Measurements from ENCODE around the gene GFY.

GFY gene, protein sequence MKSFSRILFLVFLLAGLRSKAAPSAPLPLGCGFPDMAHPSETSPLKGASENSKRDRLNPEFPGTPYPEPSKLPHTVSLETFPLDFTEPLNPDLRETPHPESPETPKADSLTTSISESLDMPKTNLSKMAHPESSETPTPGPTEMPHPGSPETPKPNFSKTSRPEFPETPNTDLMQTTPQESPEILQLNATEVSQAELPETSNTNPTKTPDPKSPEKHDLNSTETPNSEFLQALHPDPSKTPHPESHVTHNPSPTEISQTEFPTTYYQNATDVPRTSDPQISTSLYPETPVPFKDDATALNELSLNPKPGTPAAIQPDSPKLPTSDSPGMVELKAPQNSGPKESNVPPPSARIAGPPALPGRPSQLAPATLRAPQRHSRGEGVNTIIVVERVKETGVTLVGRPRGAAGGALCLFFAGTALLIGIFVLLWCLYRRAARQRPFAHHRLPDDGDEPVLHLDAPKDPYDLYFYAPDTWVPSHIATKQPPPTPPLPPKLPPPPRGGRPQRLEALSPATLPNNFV

DNA sequence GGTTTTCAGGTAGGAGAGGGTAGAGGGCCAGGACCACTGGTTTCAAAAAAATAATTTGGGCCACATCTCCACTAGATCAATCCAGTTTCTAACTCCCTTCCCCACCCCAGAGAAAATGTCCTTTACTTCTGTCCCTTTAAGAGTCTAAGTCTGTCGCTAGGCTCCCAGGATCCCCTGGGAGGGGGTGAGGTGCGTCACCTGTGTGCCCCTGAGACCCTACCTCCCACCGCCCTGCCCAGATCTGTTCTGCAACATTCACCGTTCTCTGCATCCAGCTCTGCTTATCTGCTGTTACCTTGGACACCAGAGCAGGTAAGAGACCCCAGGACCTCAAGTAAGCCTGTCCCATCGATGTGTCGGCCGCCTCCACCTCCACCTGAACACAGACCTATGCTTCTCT lies at the start of gene GFY:
GFY (plus strand) TSS at position 211 of the 400 bp plus-strand sequence. CDS start 1,043 bp downstream, outside the sequence.
- DNase-seq = no peak

DNA sequence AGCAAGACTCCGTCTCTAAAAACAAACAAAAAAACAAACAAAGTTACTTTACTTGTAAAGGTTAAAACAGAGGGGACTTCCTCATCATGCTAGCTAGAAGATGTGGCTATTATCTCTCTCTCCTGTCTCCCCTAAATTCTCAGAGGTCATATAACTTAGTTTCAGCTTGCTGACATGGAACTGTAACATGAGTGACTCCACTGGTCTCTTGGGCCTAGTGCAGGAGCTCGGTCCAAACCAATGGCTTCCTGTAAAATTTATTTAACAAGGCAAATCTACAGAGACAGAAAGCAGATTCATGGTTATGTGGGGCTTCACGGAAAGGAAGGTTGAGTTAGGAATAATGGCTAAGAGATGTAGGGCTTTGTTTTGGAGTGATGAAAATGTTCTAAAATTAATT lies 46.7 kb upstream of the GFY start:
- DNase-seq = no peak

DNA sequence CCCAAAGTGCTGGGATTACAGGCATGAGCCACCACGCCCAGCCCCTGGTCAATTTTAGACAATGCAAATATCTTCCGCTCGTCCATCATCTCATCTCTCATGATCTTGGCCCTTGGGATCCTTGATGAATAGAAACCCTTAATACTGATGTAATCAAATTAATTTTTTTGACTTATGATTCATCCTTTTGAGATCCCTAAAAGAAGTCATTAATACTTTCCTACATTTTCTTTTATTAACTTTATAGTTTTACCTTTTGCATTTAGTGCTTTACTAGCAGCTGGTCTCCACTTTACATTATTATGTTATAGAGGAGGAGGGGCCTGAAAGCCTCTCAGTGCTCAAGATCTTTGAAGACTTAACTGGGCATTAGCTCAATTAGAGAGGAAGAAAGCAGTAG lies 44.8 kb upstream of the GFY start:
- DNase-seq = no peak

DNA sequence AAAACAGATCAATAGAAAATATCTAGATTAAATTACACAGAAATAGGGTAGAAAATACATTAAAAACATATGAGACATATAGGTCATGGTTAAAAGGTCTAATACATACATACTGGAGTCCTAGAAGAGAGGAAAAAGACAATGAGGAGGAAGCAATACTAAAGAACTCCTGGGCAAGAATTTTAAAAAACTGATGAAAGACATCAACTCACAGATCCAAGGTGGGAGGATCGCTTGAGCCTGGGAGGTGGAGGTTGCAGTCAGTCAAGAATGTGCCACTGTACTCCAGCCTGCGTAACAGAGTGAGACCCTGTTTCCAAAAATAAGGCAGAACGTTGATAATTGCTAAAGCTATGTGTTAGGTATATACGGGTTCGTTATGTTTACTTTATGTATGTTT lies 42.5 kb upstream of the GFY start:
- no peak for DNase-seq

DNA sequence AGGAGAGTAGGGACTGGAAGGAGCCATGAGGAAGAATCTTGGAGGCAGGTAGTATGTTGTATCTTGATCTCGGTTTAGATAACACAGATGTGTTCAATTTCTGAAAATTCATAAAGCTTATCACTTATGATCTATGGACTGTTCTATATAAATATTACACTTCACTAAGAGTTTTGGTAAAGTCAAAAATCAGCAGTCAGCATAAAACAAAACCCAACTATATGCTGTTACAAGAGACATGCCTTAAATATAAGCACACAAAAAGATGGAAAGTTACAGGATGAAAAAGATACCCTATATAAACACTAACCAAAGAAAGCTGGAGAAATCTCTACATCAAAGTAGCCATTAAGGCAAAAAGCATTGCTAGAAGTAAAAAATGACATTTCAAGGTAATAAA lies 41.6 kb upstream of the GFY start:
- DNase-seq = no peak

DNA sequence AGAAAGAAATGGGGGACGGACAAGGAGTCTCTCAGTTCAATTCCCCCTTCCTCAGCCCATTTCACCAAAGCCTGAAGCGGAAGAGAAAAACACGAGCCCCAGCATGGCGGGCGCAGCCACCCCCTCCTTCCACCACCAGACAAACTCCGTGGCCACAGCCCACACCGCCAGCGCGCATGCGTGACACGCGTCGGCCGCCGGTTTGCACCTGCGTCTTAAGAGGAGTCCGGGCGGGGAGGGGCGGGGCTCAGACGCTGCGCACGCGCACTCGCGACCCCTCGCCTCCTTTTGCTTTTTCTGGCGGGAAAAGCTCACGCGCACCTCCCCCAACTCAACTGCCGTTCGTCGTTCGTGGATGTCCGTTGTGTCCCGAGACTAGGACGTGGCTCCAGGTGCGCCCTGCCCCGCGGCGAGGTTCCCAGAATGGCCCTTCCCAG lies 37.2 kb upstream of the GFY start, which contains the start of gene KASH5:
KASH5 (plus strand) TSS at position 314 of the 437 bp plus-strand sequence. CDS start 2,635 bp downstream, outside the sequence.
- DNase-seq = peak; percentile 90

DNA sequence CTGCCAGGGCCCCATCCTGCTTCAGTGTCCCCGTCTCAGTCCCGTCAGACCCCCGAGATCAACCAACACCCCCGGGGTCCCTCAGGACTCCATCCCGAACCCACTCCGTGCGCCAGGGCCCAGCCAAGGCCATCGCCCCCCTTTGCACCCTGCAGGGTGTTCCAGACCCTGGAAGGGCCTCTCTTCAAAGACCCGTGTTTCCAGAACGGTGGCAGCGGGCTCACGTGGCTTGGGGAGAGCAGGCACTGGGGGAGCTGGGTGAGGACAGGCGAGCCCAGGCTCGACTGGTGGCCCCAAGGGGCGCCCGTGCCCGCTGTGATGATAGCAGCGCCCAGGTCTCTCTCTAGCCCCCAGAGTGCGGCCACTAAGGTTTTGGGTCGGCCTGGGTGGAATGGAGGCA lies 35.8 kb upstream of the GFY start:
- DNase-seq = no peak

DNA sequence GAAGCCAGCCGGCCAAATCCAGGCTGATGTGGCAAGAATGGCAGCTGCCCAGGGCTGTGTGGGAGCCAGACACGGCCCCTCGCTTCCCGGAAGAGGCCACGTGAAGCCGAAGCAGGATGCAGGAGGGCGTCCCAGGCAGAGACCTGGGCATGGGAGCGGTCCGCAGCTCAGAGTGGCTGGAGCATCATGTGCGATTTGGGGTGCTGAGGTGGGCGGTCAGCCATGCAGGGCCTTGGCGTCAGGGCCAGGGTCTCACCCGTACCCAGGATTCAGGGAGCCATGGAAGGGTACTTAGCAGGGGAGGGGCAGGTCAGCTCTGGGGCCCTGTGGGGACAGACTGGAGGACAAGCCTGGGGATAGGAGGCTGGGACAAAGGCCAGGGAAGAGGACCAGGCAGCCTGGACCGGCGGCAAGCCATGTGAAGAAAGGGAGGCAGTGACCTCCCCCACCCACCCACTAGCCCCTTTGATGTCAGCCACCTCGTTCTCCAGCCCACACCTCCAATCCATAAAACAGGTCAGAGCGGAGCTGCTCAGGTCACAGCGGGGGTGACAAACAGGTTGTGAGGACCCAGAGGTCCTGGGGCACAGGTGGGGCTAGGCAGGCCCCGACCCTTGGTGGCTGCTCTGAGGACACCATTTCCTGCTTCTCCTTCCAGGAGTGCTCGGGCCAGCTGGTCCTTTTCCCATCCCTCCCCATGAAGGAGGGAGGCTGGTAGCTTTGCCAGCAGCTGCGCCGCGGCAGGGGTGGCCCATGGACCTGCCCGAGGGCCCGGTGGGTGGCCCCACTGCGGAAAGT lies 34.9 kb upstream of the GFY start:
- DNase-seq = no peak

DNA sequence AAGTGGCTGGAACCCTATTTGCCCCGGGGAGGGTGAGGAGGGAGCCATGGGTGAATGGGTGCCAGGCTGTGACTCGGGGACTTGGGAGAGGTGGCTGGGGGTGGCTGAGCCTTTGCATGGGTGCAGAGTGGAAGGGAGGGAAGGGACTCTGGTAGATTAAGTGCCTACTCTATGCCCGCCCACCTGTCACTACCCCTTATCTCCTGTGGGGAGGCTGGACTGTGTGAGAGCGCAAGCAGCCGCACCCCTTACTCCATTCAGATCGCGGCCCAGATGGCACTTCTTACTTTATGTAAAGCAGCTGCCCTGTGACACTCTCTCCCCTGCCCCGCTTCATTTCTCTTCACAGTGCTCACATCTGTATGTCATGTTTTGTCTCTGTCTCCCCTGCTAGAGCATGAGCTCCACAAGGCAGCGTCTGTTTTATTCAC lies 34.2 kb upstream of the GFY start:
- DNase-seq = peak; percentile 75

DNA sequence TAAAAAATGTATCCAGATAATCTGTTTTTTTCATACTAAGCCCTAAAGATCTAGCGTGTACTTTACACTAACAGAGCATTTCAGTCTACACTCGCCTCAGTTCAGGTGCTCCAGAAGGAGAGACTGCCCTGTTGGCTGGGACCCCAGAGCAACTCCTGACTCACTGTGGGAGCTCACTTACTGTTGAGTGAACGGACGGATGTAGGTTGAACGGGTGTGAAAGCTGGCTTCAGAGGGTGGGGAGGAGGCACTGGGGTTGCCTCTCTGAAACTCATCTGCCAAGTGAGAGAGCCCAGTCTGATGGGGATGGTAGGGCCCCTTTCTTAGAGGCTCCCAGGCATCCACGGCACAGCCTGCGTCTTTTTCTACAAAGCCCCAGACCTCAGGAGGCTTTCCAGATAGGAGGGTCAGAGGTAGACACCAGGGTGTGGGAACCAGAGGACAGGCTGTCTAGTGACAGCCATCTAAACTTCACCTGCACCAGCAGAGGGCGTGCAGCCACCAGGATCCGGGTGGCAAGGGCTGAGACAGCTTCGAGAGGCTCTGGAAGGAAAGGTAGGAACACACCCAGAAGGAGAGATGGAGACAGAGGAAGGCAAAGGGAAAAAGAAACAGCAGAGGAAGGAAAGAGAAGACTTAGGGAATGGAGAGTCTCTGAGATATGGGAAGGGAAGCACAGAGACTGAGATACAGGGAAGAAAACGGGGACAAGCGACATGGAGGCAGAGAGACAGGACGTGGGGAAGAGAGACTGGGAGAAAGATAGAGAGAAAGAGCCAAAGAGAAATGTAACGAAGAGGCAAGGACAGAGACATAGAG lies 33.4 kb upstream of the GFY start:
- DNase-seq = peak; percentile 88

DNA sequence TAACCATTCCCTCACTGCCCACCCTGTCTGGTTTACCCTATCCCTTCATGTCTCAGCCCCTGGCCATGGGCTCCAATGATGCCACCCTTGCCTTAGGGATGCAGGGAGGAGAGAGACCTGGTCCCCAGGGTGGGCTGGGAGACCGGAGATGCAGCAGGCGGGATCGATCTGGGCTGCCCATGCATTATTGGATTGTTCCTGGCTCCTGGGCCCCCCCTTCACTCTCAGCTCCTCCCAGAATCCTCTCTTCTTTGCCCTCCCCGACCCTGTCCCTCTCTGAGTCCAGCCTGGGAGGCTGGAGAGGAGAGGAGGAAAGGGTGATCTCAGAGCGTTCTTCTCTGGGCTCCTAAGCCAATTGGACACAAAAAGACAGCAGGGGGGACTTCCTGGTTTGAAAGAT lies 31.3 kb upstream of the GFY start:
- no peak for DNase-seq

DNA sequence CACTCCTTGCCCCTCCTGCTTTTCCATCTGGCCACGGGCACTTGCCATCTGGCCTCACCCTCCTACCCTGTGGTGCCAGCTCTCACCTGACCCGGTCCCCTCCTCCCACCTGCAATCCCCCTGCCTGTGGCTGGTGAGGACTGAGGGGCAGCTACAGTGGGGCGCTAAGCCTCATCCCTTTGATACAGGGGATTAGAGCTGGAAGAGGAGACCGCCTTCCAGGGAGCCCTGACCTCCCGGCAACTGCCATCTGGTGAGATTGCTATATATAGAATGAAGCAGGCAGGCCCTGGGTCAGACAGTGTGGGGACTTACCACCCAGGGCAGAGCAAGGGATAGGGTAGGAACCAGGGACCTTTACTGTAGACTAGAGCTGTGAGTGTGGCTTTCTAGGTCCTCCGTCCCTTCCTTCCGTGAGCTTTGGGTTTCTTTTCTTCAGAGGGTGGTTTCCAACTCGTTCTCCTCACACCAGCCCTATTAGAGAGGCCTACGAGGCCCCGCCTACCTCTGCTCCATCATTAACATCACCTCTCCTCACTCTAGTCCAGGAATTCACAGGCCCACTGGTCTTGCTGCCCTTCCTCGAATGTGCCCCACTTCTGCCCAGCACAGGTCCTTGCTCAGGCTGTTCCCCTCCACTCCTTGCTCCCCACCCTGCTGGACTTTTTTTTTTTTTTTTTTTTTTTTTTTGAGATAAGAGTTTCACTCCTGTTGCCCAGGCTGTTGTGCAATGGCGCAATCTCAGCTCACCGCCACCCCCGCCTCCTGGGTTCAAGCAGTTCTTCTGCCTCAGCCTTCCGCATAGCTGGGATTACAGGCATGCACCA lies 29.4 kb upstream of the GFY start:
- DNase-seq = no peak

DNA sequence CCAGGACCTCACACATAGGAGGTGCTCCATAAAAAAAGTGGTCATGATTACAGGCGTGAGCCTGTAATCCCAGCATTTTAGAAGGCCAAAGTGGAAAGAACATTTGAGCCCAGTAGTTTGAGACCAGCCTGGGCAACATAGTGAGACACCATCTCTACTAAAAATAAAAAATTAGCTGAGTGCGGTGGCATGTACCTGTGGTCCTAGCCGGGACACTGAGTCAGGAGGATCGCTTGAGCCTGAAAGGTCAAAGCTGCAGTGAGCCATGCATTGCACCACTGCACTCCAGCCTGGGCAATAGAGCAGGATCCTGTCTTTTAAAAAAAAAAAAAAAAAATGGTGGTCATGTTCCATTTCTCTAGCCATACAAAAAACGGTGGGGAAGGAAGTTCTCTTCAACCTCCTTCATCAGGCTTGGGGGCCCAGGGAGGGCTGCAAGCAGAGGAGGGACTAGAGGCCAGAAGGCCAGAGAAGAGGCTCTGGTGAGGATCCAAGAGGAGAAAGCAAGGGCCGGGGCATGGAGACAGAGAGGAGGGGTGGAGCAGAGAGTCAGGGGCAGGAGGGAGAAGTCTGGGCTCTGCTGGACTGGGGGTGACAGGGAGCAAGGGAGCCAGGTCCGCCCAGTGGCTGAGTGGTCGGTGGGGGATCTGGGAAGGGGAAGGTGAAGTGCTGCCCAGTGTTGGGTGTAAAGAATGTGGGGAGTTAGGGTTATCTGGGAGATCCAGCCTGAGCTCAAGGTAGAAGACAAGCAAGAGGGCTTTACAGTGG lies 28.3 kb upstream of the GFY start:
- no peak for DNase-seq

DNA sequence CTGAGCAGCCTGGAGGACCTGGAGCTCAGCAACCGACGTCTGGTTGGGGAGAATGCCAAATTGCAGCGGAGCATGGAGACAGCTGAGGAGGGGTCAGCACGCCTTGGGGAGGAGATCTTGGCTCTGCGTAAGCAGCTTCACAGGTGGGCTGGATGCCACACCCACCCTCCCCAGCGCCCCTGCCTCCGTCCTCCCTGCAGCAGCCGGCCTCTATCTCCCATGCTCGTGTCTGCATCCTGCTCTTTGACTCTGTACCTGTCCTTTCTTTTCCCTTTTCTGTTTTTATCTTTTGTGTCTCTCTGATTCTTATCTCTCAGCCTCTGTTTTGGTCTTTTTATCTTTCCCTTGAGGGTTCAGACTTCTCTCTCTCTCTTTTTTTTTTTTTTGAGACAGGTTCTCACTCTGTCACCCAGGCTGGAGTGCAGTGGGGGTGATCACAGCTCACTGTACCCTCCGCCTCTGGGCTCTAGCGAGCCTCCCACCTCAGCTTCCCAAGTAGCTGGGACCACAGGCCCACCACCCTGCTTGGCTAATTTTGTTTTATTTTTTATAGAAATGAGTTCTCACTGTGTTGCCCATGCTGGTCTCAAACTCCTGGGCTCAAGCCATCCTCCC lies 27.1 kb upstream of the GFY start:
- no peak for DNase-seq

DNA sequence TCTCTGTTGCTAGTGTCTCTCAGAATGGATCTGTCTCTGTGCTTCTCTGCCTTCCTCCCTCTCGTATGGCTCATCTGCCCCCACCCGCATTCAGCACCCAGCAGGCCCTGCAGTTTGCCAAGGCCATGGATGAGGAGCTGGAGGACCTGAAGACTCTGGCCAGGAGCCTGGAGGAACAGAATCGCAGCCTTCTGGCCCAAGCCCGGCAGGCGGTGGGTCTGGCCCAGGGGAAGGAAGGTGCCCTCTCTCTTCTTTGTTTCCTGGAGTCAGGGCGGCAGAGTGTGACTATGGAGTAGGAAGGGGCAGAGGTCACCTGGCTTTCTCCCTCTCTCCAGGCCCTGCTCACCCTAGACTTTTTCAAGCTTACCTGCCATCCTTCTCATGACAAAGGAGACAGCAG lies 26.3 kb upstream of the GFY start:
- DNase-seq = no peak

DNA sequence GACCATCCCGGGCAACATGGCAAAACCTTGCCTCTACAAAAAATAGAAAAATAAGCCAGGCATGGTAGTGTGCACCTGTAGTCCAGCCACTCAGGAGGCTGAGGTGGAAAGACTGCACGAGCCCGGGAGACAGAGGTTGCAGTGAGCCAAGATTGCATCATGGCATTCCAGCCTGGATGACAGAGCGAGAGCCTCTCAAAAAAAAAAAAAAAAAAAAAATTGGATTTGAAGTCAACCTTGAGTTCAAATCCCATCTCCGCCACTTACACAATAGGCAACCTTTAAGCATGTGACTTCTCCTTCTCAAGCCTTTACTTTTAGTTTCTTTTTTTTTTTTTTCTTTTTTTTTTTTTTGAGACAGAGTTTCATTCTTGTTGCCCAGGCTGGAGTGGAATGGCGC lies 25.2 kb upstream of the GFY start:
- no peak for DNase-seq

DNA sequence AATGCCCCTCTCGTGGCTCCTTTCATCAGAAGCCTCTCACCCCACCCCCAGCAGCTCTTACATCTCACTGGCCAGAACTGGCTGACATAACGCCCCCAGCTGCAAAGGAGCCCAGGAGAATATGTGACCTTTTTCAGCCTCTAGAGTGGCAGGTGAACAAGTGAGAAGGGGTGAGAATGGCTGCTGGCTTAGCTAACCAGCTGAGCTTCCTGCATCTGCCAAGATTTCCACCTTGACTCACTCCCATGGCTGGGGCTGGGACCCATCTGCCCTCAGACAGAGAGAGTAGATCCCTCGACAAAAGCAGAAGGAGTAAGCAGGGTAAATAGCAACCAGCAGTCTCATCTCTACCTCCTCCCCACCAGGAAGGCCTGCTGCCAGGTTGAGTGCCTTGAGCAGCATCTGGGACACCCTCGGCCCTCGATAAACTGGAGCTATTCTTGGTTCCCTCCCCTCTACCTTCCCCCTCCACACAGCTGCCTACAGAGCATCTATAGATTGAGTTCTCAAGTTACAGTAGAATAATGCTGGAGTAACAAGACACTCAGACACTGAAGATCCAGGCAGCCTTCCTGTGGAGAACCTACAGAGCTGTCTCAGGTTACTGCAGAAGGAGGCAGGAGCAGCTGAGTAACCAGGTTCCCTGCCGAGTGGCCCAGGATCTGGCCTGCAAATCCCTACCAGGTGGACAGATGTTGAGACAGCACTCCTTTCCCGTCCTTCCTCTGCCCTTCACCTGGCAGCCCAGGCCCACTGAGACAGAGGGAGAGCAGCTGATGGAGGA lies 21.6 kb upstream of the GFY start:
- no peak for DNase-seq

DNA sequence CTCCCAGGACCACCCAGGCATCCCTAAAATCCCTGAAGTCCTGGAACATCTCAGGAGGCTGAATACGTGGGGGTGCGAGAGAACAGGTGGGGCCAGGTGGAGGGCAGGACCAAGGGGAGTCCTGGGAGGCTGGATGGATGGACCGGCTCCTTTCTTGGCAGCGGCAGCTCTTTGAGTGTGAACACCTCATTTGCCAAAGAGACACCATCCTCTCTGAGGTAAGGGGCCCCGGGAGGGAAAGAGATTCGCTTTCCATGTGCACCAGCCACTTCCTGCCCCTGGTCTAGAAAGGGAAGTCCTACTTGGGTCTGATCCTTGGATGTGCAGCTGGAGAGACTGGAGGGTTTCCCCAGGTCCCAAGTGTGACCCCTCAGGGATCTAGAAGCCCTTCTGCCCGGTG lies 18.1 kb upstream of the GFY start:
- no peak for DNase-seq

DNA sequence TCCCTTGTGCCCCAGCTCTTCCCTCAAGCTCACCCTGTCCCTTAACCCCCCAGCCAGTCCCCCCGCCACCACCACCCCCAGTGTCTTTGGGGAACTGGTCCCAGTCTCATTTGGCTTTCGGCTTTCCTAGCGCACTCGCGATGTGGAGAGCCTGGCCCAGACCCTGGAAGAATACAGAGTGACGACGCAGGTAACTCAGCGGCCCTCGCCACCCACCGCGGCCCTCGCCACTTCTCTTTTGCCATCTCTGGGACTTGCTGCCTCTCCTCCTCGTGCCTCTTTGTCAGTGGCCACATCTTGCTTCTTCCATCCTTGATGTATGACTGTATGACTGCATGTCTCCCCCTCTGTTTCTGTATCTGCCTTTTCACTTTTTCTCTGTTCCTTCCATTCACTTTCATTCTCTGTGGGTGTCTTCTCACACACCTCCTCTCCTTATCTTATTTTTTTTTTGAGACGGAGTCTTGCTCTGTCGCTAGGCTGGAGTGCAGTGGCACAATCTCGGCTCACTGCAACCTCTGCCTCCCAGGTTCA lies 17.6 kb upstream of the GFY start:
- no peak for DNase-seq
